ENCODE data around the gene PABPN1.

GRCh38 chr14:23357261-23357660, 36.0 kb downstream of the PABPN1 start:
- TF ChIP-seq CTCF (IDR thresholded peaks at IDR 0.05; ENCODE audit: insufficient read depth, low read length, poor library complexity, severe bottlenecking) (no peak), EZH2phosphoT487 (conservative IDR thresholded peaks at IDR 0.05; ENCODE audit: low read length) (no peak)

Measured in SU-DHL-6 (cell line).